ENCODE measurements around the gene SERPINE3.

Gene SERPINE3

GRCh38 chr13:51305271-51305967, 34.1 kb upstream of the SERPINE3 start:
- H3K4me3 ChIP-seq (ENCODE audit: low read depth, low read length) = no peak overlapping the region
- no peak for TF ChIP-seq CTCF (IDR thresholded peaks at IDR 0.05; ENCODE audit: control insufficient read depth, extremely low read depth, insufficient read depth)
- DNase-seq (ENCODE audit: low read depth) = no peak

GRCh38 chr13:51308781-51309180, 30.7 kb upstream of the SERPINE3 start:
- no peak for TF ChIP-seq CTCF (IDR thresholded peaks at IDR 0.05; ENCODE audit: control insufficient read depth, extremely low read depth, insufficient read depth)
- no peak for DNase-seq (ENCODE audit: low read depth)
- H3K4me3 ChIP-seq (ENCODE audit: low read depth, low read length) = no peak overlapping the region

GRCh38 chr13:51311231-51311630, 28.3 kb upstream of the SERPINE3 start:
- TF ChIP-seq CTCF (IDR thresholded peaks at IDR 0.05; ENCODE audit: control insufficient read depth, extremely low read depth, insufficient read depth) = no peak
- DNase-seq (ENCODE audit: low read depth) = no peak
- no peak overlapping the region for H3K4me3 ChIP-seq (ENCODE audit: low read depth, low read length)

- no peak for TF ChIP-seq CTCF (IDR thresholded peaks at IDR 0.05; ENCODE audit: control insufficient read depth, extremely low read depth, insufficient read depth)
- no peak overlapping the region for H3K4me3 ChIP-seq (ENCODE audit: low read depth, low read length)
- DNase-seq (ENCODE audit: low read depth) = no peak
These were observed 27.5 kb upstream of the SERPINE3 start for GRCh38 chr13:51311957-51312520.

GRCh38 chr13:51313619-51314018, 25.9 kb upstream of the SERPINE3 start:
- no peak for DNase-seq (ENCODE audit: low read depth)
- no peak overlapping the region for H3K4me3 ChIP-seq (ENCODE audit: low read depth, low read length)
- no peak for TF ChIP-seq CTCF (IDR thresholded peaks at IDR 0.05; ENCODE audit: control insufficient read depth, extremely low read depth, insufficient read depth)

GRCh38 chr13:51317262-51317661, 22.2 kb upstream of the SERPINE3 start:
- no peak for DNase-seq (ENCODE audit: low read depth)

More at GRCh38 chr13:51317262-51317661, 22.2 kb upstream of the SERPINE3 start:
- no peak for TF ChIP-seq CTCF (IDR thresholded peaks at IDR 0.05; ENCODE audit: control insufficient read depth, extremely low read depth, insufficient read depth)
- no peak overlapping the region for H3K4me3 ChIP-seq (ENCODE audit: low read depth, low read length)
